K562 (cell line): ENCODE data around the gene FGF12. TPM values are rescaled to one million over a fixed set of nuclear protein-coding genes. Genes with fewer than 3 reads are reported as not detected.

Experiments used
- ATAC-seq: fragments of 200-7000 bp; cut with Tn5 transposase; 3 replicates; pipeline ENCODE4 v1.9.1; 2020; ENCODE audit warnings: moderate library complexity
- BruUV-seq: library from RNA; stranded (reverse); fragments of 400-500 nt; replicated peaks from 2 replicates; lab custom pipeline; 2021; lab: Mats Ljungman, UMichigan
- CTCF ChIA-PET: fragments of 300-600 bp; formaldehyde crosslinking; extraction: SDS; loops from one replicate; lab custom pipeline; 2021; ENCODE audit warnings: low intra/inter-chr PET ratio; lab: Yijun Ruan, JAX
- POLR2A ChIA-PET: fragments of 300-600, 350-650 bp; sonication (Branson Sonifier 250); formaldehyde crosslinking; extraction: SDS; loops from one replicate; lab custom pipeline; 2021; ENCODE audit warnings: antibody characterized with exemption, inconsistent platforms; lab: Yijun Ruan, JAX
- DNase-seq, 4 experiments: peaks; one replicate each; pipeline versions ENCODE4 v3.0.0 to v3.0.0-alpha.2; 2011 to 2018; ENCODE audit warnings: low spot score in 3 of 4, mixed read lengths in 3 of 4; ENCODE audit errors: extremely low read depth in 1 of 4
- FAIRE-seq: peaks from 2 replicates; lab custom pipeline; 2011; peaks lifted over from hg19 to GRCh38; lab: Jason Lieb, UNC
- H2AFZ ChIP-seq: 2 replicates; pipeline ENCODE4 v1.6.0; 2011; ENCODE audit warnings: low read depth, low read length, control low read depth, inconsistent platforms
- H3K27ac ChIP-seq: fragments of 200-600 bp; 3 replicates; pipeline ENCODE4 v1.8.0; 2011; ENCODE audit warnings: low read depth, mild to moderate bottlenecking, control low read depth, inconsistent platforms, low read length, moderate library complexity, mixed read lengths; ENCODE audit errors: extremely low read depth
- H3K27me3 ChIP-seq, 2 experiments: fragments of 300-600 bp in 1 of 2; 2 replicates in 1 of 2; 3 replicates in 1 of 2; pipeline versions ENCODE4 v1.6.0 to v1.8.0; 2011; ENCODE audit warnings: inconsistent platforms in 2 of 2, low read length in 2 of 2, mild to moderate bottlenecking in 1 of 2, mixed read lengths in 1 of 2, moderate library complexity in 1 of 2; ENCODE audit not compliant: control insufficient read depth in 2 of 2, insufficient read depth in 2 of 2
- H3K36me3 ChIP-seq: fragments of 300-600 bp; 3 replicates; pipeline ENCODE4 v1.8.0; 2011; ENCODE audit warnings: mild to moderate bottlenecking, low read length, inconsistent platforms; ENCODE audit not compliant: control insufficient read depth, insufficient read depth
- H3K4me1 ChIP-seq, 2 experiments: fragments of 200-600 bp in 1 of 2; replicated peaks in 1 of 2; 2 replicates in 1 of 2; 3 replicates in 1 of 2; pipeline versions ENCODE4 v1.5.1 to v1.8.0; 2011; ENCODE audit warnings: inconsistent platforms in 2 of 2, low read length in 2 of 2, mild to moderate bottlenecking in 1 of 2, mixed read lengths in 1 of 2, moderate library complexity in 1 of 2; ENCODE audit not compliant: control insufficient read depth in 2 of 2, insufficient read depth in 2 of 2
- H3K4me2 ChIP-seq: 2 replicates; pipeline ENCODE4 v1.6.1; 2011; ENCODE audit warnings: low read length, control low read depth, inconsistent platforms, mixed read lengths; ENCODE audit not compliant: insufficient read depth
- H3K4me3 ChIP-seq: fragments of 200-600 bp; sonication (generic), shearing (Covaris generic); 2 replicates; pipeline ENCODE4 v1.5.1; 2016; ENCODE audit warnings: control low read depth, inconsistent platforms
- H3K79me2 ChIP-seq: fragments of 200-600 bp; 3 replicates; pipeline ENCODE4 v1.8.0; 2011; ENCODE audit warnings: low read length, inconsistent platforms; ENCODE audit not compliant: control insufficient read depth, insufficient read depth
- H3K9ac ChIP-seq, 2 experiments: 2 replicates each; pipeline versions ENCODE4 v1.6.0 to v1.6.1; 2011; ENCODE audit warnings: low read depth in 2 of 2, low read length in 2 of 2, control low read depth in 1 of 2, inconsistent platforms in 1 of 2, mild to moderate bottlenecking in 1 of 2, mixed read lengths in 1 of 2; ENCODE audit not compliant: insufficient read depth in 1 of 2
- H3K9me1 ChIP-seq: one replicate; pipeline ENCODE4 v1.6.0; 2011; ENCODE audit warnings: inconsistent platforms, mild to moderate bottlenecking, low read length, moderate library complexity; ENCODE audit not compliant: control insufficient read depth, insufficient read depth
- H3K9me3 ChIP-seq: replicated peaks from 2 replicates; pipeline ENCODE4 v1.5.1; 2011; ENCODE audit warnings: low read depth, low read length, inconsistent platforms; ENCODE audit not compliant: control insufficient read depth, insufficient read depth
- H4K20me1 ChIP-seq: replicated peaks from 2 replicates; pipeline ENCODE4 v1.6.1; 2011; ENCODE audit warnings: low read length, inconsistent platforms, mixed read lengths; ENCODE audit not compliant: control insufficient read depth, insufficient read depth
- CHAMP1 ChIP-seq: fragments of 450-650 bp; IDR thresholded peaks from 2 replicates; pipeline ENCODE4 v1.6.1; 2016; ENCODE audit warnings: mild to moderate bottlenecking
- CHD4 ChIP-seq: fragments of 200-600 bp; sonication (generic); IDR thresholded peaks from 3 replicates; pipeline ENCODE4 v1.6.1; 2012; ENCODE audit warnings: low read depth, mild to moderate bottlenecking, mixed read lengths, low read length, inconsistent platforms; ENCODE audit not compliant: insufficient read depth, insufficient replicate concordance, poor library complexity, severe bottlenecking
- DMBX1 ChIP-seq: fragments of 250-450 bp; sonication (Bioruptor Pico); IDR thresholded peaks from 2 replicates; pipeline ENCODE4 v1.8.0; 2022; ENCODE audit warnings: inconsistent platforms, mild to moderate bottlenecking, moderate library complexity, borderline replicate concordance
- EWSR1 ChIP-seq: fragments of 450-650 bp; IDR thresholded peaks from 2 replicates; pipeline ENCODE4 v1.6.1; 2018; ENCODE audit warnings: borderline replicate concordance, mild to moderate bottlenecking, low read depth, moderate library complexity; ENCODE audit not compliant: partially characterized antibody
- HDAC3 ChIP-seq: fragments of 450-650 bp; IDR thresholded peaks from 2 replicates; pipeline ENCODE4 v1.6.1; 2018; ENCODE audit warnings: borderline replicate concordance, mild to moderate bottlenecking, moderate library complexity; ENCODE audit not compliant: partially characterized antibody
- JUN ChIP-seq, 2 experiments: sonication (generic) in 1 of 2; formaldehyde crosslinking in 1 of 2; IDR thresholded peaks; 2 replicates each; pipeline versions ENCODE4 v1.6.1 to v1.8.0; 2012 to 2022; ENCODE audit warnings: borderline replicate concordance in 2 of 2, mild to moderate bottlenecking in 2 of 2, improper control_type of control experiment in 1 of 2, low read depth in 1 of 2, low read length in 1 of 2, missing genetic modification reagents in 1 of 2
- KLF13 ChIP-seq: fragments of 450-650 bp; IDR thresholded peaks from 2 replicates; pipeline ENCODE4 v1.6.1; 2016; ENCODE audit warnings: missing genetic modification characterization, low read depth, mild to moderate bottlenecking, missing compliant biosample characterization, moderate library complexity, borderline replicate concordance
- LARP7 ChIP-seq: fragments of 450-650 bp; IDR thresholded peaks from 2 replicates; pipeline ENCODE4 v1.6.1; 2016
- SPI1 ChIP-seq: IDR thresholded peaks from 2 replicates; pipeline ENCODE4 v1.6.1; 2011; ENCODE audit warnings: low read depth, low read length, control low read depth, borderline replicate concordance
- TRIM24 ChIP-seq, 2 experiments: fragments of 450-650 bp; IDR thresholded peaks; 2 replicates each; pipeline ENCODE4 v1.6.1; 2016
- ZNF274 ChIP-seq: IDR thresholded peaks from 2 replicates; pipeline ENCODE4 v1.6.1; 2011; ENCODE audit warnings: low read depth, mild to moderate bottlenecking, low read length, moderate library complexity, borderline replicate concordance
- in situ Hi-C: fragments of 300-500 bp; cut with MboI; formaldehyde crosslinking; loops from 4 replicates; pipeline ENCODE4 v1.15.0; 2018; ENCODE audit warnings: inconsistent platforms, mixed read lengths
- intact Hi-C: fragments of 100-400 bp; cut with micrococcal nuclease; formaldehyde crosslinking; loops from 2 replicates; pipeline ENCODE4 v1.14.2; 2022
- polyA plus RNA-seq, 8 experiments: library from polyadenylated mRNA; depleted of rRNA in 4 of 8; stranded (reverse) in 5 of 8; unstranded in 3 of 8; fragments of >200 nt; fragmentation: Nextera tagmentation in 2 of 8; fragmentation: Illumina TruSeq in 1 of 8; extraction: Ambion mirVana in 2 of 8; extraction: Trizol in 1 of 8; gene quantifications; 2 replicates each; pipeline versions ENCODE4 v1.2.1 to v1.2.3, GENCODE V29; 2011 to 2014; ENCODE audit warnings: inconsistent platforms in 1 of 8, missing spikeins in 1 of 8
- total RNA-seq, 7 experiments: library from RNA; depleted of rRNA in 6 of 7; stranded (reverse); fragments of >200 nt in 6 of 7; fragmentation: Illumina TruSeq in 2 of 7; extraction: Trizol in 2 of 7; gene quantifications; 2 replicates each; pipeline versions ENCODE4 v1.2.1 to v1.2.3, GENCODE V29; 2011 to 2021; ENCODE audit warnings: low replicate concordance in 1 of 7
- TF ChIP-seq, protein P1 (sequence below): fragments of 250-450 bp; sonication (Bioruptor Pico); IDR thresholded peaks from 2 replicates; pipeline ENCODE4 v1.5.0; 2020; ENCODE audit warnings: mild to moderate bottlenecking, borderline replicate concordance
- TF ChIP-seq, protein P2 (sequence below): sonication (generic); formaldehyde crosslinking; IDR thresholded peaks from 2 replicates; pipeline ENCODE4 v1.4.0; 2020; ENCODE audit warnings: mild to moderate bottlenecking, missing genetic modification reagents
- TF ChIP-seq, protein P3 (sequence below): fragments of 250-450 bp; sonication (Bioruptor Pico); IDR thresholded peaks from 2 replicates; pipeline ENCODE4 v1.4.0; 2020; ENCODE audit warnings: mild to moderate bottlenecking, moderate library complexity

FGF12 gene
- total and polyA plus RNA-seq, 9 of the 15 experiments (the other 6 are each of a cell fraction or from before 2014, with no cell fraction given), result not detected

DNA sequence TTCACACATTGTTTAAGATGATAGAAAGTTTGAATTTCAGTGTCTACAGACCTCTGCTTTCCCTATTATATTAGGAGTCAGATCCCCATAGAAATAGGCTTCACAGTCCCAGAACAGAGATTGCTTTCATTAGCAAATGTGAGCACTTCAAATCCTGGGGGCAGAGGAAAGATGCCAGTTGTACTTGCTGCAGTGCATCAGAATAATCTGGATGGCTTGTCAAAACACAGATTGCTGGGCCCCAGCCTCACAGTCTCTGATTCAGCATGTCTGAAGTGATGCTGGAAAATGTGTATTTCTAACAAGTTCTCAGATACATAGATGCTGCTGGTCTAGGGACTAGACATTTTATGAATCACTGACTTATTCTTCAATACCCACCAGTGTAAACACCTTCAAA lies 375.2 kb downstream of the FGF12 start:
- CTCF ChIA-PET, result no interaction called here
- H3K9me3 ChIP-seq, result no peaks in the 10 kb centered on the region
- H3K36me3 ChIP-seq, result no peaks in the 10 kb centered on the region
- no peak overlapping the region for H3K9ac ChIP-seq
- intact Hi-C loops (no loop called here), in situ Hi-C loops (no loop called here)
- ATAC-seq (no peak), DNase-seq (no peak), FAIRE-seq (no peak)
- H3K27ac ChIP-seq, result no peak overlapping the region
- H3K9me1 ChIP-seq, result no peaks in the 10 kb centered on the region
- no peaks in the 10 kb centered on the region for H4K20me1 ChIP-seq
- no peaks in the 10 kb centered on the region for H3K27me3 ChIP-seq
- POLR2A ChIA-PET, result no interaction called here
- H3K4me3 ChIP-seq, result no peak overlapping the region
- no peaks in the 10 kb centered on the region for H3K79me2 ChIP-seq
- H2AFZ ChIP-seq, result no peak overlapping the region
- BruUV-seq, result no TSS peak
- no peaks in the 10 kb centered on the region for H3K4me1 ChIP-seq
- no peak overlapping the region for H3K4me2 ChIP-seq
- TF ChIP-seq CHAMP1, result no peak
- TF ChIP-seq SPI1, result no peak
- no peak for TF ChIP-seq EWSR1
- TF ChIP-seq TRIM24 (IDR thresholded peaks at IDR 0.05), result no peak
- TF ChIP-seq, protein P1, sequence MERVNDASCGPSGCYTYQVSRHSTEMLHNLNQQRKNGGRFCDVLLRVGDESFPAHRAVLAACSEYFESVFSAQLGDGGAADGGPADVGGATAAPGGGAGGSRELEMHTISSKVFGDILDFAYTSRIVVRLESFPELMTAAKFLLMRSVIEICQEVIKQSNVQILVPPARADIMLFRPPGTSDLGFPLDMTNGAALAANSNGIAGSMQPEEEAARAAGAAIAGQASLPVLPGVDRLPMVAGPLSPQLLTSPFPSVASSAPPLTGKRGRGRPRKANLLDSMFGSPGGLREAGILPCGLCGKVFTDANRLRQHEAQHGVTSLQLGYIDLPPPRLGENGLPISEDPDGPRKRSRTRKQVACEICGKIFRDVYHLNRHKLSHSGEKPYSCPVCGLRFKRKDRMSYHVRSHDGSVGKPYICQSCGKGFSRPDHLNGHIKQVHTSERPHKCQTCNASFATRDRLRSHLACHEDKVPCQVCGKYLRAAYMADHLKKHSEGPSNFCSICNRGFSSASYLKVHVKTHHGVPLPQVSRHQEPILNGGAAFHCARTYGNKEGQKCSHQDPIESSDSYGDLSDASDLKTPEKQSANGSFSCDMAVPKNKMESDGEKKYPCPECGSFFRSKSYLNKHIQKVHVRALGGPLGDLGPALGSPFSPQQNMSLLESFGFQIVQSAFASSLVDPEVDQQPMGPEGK (CRISPR knock-in tag), result no peak
- TF ChIP-seq LARP7, result no peak
- TF ChIP-seq, protein P2, sequence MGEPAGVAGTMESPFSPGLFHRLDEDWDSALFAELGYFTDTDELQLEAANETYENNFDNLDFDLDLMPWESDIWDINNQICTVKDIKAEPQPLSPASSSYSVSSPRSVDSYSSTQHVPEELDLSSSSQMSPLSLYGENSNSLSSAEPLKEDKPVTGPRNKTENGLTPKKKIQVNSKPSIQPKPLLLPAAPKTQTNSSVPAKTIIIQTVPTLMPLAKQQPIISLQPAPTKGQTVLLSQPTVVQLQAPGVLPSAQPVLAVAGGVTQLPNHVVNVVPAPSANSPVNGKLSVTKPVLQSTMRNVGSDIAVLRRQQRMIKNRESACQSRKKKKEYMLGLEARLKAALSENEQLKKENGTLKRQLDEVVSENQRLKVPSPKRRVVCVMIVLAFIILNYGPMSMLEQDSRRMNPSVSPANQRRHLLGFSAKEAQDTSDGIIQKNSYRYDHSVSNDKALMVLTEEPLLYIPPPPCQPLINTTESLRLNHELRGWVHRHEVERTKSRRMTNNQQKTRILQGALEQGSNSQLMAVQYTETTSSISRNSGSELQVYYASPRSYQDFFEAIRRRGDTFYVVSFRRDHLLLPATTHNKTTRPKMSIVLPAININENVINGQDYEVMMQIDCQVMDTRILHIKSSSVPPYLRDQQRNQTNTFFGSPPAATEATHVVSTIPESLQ (CRISPR knock-in tag), result no peak
- TF ChIP-seq DMBX1 (CRISPR knock-in tag), result no peak
- no peak for TF ChIP-seq HDAC3
- TF ChIP-seq, protein P3, sequence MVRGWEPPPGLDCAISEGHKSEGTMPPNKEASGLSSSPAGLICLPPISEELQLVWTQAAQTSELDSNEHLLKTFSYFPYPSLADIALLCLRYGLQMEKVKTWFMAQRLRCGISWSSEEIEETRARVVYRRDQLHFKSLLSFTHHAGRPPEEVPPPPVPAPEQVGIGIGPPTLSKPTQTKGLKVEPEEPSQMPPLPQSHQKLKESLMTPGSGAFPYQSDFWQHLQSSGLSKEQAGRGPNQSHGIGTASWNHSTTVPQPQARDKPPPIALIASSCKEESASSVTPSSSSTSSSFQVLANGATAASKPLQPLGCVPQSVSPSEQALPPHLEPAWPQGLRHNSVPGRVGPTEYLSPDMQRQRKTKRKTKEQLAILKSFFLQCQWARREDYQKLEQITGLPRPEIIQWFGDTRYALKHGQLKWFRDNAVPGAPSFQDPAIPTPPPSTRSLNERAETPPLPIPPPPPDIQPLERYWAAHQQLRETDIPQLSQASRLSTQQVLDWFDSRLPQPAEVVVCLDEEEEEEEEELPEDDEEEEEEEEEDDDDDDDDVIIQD, result no peak
- no peak for TF ChIP-seq KLF13 (tag)
- TF ChIP-seq CHD4, result no peak
- no peak for TF ChIP-seq JUN (IDR thresholded peaks at IDR 0.05; ENCODE audit: borderline replicate concordance, low read depth, low read length)
- no peak for TF ChIP-seq JUN (CRISPR knock-in tag; IDR thresholded peaks at IDR 0.05; ENCODE audit: borderline replicate concordance)
- TF ChIP-seq ZNF274, result no peak
